Activated CD4-positive, CD25-positive, alpha-beta regulatory T cell treated with anti-CD3 and anti-CD28 coated beads, Interleukin-2, amount 50 U/mL, for 16 hours (primary cell): ENCODE data around the gene NDFIP2.

Experiments used
- DNase-seq: peaks from one replicate; pipeline ENCODE4 v3.0.0-alpha.2; 2020; ENCODE audit warnings: low read depth, low spot score

The NDFIP2 gene

DNA sequence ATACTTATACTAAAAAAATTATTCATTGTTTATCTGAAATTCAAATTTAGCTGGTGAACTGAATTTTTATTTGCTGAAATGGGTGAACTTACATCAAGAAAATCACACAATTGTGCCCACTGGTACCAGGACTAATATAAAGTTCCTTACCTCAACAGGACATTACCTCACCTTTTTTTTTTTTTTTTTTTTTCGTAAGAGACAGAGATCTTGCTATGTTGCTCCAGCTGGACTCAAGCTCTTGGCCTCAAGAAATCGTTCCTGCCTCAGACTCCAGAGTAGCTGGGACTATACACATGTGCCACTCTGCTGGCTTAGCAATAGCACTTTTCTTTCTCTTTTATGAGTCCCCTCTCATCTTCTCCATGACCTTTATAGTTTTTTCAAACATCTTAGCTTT lies 22.5 kb upstream of the NDFIP2 start:
- DNase-seq: no peak

GRCh38 chr13:79459906-79460305 lies 21.0 kb upstream of the NDFIP2 start:
- DNase-seq: no peak

DNA sequence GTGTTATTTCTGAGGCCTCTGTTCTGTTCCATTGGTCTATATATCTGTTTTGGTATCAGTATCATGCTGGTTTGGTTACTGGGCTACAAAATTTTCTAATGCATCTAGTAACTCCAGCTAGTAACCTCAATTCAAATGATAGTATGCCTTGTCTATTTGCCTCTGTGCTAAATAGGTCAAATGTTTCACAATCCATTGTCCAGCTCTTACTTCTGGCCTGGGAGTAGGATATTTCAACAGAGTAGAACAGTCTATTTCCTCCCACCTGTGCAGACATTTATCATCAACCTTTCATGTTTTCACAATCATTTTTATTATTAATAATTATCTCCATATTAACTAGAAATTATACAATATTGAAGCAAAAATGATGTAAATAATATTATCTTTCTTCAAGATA lies 18.1 kb upstream of the NDFIP2 start:
- no peak for DNase-seq

DNA sequence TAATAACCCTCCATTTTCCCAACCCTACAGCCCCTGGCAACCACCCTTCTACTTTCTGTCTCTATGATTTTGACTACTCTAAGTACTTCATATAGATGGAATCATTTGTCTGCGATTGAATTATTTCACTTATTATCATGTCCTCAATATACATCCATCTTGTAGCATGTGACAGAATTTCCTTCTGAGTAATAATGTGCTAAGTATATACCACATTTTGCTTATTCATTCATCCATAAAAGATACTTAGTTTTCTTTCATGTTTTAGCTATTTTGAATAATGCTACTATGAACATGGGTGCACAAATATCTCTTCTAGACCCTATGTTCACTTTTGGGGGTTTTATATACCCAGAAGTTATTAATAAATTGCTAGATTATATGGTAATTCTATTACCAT lies 17.4 kb upstream of the NDFIP2 start:
- no peak for DNase-seq

DNA sequence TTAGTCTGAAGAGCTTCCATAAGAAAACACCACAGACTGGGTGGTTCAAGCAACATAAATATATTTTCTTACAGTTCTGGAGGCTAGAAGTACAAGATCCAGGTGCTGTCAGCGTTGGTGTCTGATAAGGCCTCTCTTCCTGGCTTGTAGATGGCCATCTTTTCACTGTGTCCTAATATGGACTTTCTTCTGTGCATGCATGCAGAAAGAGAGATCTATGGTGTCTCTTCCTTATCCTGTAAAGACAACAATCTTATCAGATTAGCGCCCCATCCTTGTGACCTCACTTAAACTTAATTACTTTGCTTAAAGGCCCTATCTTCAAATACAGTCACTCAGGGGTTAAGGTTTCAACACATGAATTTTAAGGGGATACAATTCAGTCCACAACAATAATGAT lies 14.1 kb upstream of the NDFIP2 start:
- no peak for DNase-seq

- DNase-seq: no peak
These were observed 12.6 kb upstream of the NDFIP2 start for GRCh38 chr13:79468402-79468801.

DNA sequence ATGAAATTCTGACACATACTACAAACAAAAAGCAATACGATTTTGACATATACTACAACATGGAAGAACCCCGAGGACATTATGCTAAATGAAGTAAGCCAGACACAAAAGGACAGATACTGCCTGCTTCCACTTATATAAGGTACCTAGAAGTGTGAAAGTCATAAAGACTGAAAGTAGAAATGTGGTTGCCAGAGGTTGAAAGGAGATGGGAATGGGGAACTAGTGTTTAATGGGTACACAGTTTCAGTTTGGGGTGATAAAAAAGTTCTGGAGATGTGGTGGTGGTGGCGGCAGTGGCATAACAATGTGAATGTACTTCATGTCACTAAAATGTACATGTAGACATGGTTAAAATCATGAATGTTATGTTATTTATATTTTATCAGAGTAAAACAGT lies 12.1 kb upstream of the NDFIP2 start:
- DNase-seq: no peak

GRCh38 chr13:79469608-79470007 lies 11.3 kb upstream of the NDFIP2 start:
- no peak for DNase-seq

DNA sequence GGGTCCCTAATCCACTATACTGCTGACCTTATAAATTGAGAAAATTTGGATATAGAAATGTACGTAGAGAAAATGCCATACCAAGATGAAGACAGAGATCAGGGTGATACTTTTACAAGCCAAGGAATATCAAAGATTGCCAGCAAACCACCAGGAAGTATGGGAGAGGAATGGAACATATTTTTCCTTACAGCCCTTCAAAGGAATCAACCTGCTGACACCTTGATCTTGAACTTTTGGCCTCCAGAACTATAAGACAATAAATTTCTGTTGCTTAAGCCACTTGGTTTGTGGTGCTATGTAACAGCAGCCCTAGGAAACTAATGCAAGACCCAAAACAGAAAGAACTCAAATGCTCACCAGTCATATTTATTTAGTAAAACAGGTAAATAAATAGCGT lies 10.3 kb upstream of the NDFIP2 start:
- DNase-seq: no peak

DNA sequence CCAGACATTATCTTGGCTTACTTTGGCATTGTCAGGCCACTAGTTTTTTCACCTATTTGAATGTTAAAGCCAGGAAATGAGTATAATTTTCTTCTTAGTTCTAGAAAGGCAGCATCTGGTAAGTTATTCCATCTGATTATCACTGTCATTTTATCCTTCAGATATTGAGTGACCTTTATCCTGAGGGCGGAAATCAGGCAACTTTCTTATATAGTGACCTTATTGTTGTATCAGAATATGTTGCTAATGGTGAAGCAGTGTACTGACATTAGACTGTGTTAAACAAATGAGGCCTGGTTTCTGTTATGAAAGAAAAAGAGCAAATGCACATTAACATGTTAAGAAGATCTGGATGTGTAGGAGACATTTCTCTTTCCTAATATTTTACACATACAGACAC lies 5.4 kb upstream of the NDFIP2 start:
- no peak for DNase-seq

DNA sequence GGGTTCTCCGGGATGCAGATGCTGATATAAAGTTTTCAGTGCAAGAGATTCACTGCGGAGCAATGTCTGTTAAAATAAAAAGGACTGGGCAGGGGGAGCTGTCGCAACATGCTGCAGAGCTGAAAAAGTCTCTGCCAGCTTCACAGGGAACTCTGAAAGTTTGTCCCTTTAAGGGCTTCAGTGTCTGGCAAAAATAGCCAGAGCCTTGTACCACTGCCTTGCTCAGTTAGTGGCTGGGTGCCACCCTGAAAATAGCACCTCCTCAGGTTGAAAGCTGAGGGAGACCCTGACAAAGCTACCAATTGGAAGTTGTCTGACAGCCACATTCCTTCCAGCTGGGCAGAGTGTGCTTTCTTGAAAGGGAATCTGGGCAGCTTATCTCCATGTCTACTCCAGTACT lies 3.0 kb upstream of the NDFIP2 start:
- DNase-seq: no peak

DNA sequence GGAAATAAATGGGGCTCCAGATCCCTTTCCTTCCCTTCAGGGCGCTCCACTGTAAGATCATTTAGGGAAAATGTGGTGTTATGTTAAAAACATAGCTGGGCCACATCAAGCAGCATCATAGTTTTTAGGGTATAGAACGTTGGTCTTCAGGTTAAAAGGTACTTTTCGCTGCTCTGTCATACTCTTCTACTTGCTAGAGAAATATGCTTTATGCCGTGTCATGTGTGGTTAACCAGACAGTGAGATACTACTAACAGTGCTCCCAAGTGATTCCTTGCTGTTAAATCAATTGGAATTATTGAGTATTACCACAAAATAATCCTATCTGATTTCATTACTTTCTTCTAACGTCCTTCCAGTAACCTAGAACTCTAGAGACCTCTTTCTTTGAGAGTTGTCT lies 1.1 kb upstream of the NDFIP2 start:
- no peak for DNase-seq

- peak; percentile 26 for DNase-seq
These were observed 714 bp downstream of the NDFIP2 start for GRCh38 chr13:79481685-79482052.

- DNase-seq: no peak
These were observed 1.5 kb downstream of the NDFIP2 start for GRCh38 chr13:79482281-79482970.

GRCh38 chr13:79483086-79483706 lies 2.2 kb downstream of the NDFIP2 start:
- no peak for DNase-seq

- DNase-seq: no peak
These were observed 4.3 kb downstream of the NDFIP2 start for GRCh38 chr13:79485014-79485811.

DNA sequence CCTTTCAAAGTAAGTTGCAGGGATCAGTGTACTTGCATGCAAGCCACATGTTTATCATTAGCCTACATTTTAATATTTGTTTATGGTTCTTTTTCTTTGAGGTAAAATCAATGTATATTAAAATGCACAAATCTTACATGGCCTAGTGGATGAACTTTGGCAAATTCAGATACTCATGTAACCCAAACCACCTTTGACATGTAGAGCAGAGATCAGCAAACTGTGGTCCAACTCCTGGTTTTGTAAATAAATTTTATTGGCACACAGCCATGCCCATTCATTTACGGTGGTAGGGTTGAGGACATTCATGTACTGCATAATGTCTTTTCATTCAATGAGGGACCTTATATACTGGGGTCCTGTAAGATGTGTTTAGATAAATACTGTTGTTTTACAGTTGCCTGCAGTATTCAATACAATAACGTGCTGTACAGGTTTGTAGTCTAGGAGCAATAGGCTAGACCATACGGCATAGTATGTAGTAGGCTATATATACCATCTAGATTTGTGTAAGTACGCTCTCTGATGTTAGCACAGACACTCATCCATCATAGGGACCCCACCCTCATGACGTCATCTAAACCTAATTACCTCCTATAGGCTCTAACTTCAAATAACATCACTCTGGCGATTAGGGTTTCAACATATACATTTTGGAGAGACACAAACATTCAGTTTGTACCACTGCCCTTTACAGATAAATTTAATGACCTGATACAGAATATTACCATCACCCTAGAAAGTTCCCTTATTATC lies 5.7 kb downstream of the NDFIP2 start:
- DNase-seq: no peak

DNA sequence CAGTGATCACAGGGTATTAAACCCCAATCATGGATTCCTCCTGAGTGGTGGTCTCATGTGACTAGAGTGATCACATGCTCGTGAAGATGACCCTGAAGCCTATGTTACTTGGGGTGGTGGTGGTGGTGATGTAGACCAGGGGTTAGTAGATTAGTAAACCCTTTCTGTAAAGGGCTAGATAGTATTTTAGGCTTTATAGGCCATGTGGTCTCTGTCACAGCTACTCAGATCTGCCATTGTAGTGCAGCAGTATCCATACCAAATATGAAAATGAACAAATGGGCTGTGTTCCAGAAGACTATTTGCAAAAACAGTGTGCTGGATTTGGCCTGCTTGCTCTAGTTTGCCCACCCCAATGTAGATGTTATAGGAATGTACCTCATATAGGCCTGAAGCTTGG lies 9.4 kb downstream of the NDFIP2 start:
- DNase-seq: no peak

- DNase-seq: no peak
These were observed 9.9 kb downstream of the NDFIP2 start for GRCh38 chr13:79490824-79491223.

GRCh38 chr13:79491715-79492114 lies 10.8 kb downstream of the NDFIP2 start:
- no peak for DNase-seq

DNA sequence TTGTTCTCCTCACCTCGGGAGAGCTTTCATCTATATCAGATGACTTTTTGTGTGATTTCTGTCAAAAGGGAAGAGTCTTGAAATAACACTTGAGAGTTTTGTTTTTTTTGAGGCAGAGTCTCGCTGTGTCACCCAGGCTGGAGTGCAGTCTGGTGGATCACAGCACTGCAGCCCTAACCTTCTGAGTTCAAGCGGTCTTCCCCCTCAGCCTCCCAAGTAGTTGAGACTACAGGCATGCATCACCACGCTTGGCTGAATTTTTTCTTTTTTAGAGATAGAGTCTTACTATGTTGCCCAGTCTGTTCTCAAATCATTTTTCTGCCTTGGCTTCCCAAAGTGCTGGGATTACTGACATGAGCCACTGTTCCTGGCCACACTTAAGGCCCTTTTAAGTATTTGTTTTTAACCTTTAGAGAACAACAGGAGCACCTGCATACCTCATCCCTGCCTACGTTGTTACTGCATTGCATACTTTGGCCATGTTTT lies 11.4 kb downstream of the NDFIP2 start:
- no peak for DNase-seq
